A673 (cell line): ENCODE results near the gene CNTN1. TPM values are rescaled to one million over a fixed set of nuclear protein-coding genes. Genes with fewer than 3 reads are reported as not detected.

Experiments used
- BruUV-seq: library from RNA; stranded (reverse); fragments of 400-500 nt; replicated peaks from 2 replicates; lab custom pipeline; 2021; lab: Mats Ljungman, UMichigan
- CTCF ChIA-PET: fragments of 300-600 bp; sonication (Branson Sonifier 250); formaldehyde crosslinking; loops from one replicate; lab custom pipeline; 2022; ENCODE audit warnings: antibody characterized with exemption; lab: Charles Lee
- POLR2A ChIA-PET: fragments of 300-600 bp; sonication (Branson Sonifier 250); formaldehyde crosslinking; loops from one replicate; lab custom pipeline; 2022; ENCODE audit warnings: antibody characterized with exemption; ENCODE audit not compliant: low non-redundant PET; lab: Charles Lee
- DNase-seq: peaks from one replicate; pipeline ENCODE4 v3.0.0-alpha.2; 2015; ENCODE audit warnings: low spot score
- H3K27ac ChIP-seq: fragments of 200-600 bp; sonication (generic); 2 replicates; pipeline ENCODE4 v1.5.1; 2016; ENCODE audit warnings: mixed run types, low read depth, mild to moderate bottlenecking, mixed read lengths, antibody characterized with exemption, low read length; ENCODE audit not compliant: poor library complexity, severe bottlenecking
- H3K27me3 ChIP-seq: fragments of 200-600 bp; sonication (generic); replicated peaks from 2 replicates; pipeline ENCODE4 v1.6.1; 2017; ENCODE audit warnings: mixed run types, low read depth, mild to moderate bottlenecking, mixed read lengths, antibody characterized with exemption, low read length; ENCODE audit not compliant: insufficient read depth, poor library complexity
- H3K36me3 ChIP-seq: fragments of 200-600 bp; sonication (generic); 2 replicates; pipeline ENCODE4 v1.6.1; 2016; ENCODE audit warnings: mixed run types, mild to moderate bottlenecking, mixed read lengths, antibody characterized with exemption, low read length; ENCODE audit not compliant: insufficient read depth, poor library complexity, severe bottlenecking
- H3K4me1 ChIP-seq: fragments of 200-600 bp; sonication (generic); 2 replicates; pipeline ENCODE4 v1.6.1; 2017; ENCODE audit warnings: mixed run types, mild to moderate bottlenecking, mixed read lengths, antibody characterized with exemption, low read length; ENCODE audit not compliant: insufficient read depth, poor library complexity, severe bottlenecking
- H3K4me3 ChIP-seq: fragments of 200-600 bp; sonication (generic); 2 replicates; pipeline ENCODE4 v1.5.1; 2016; ENCODE audit warnings: low read depth, mixed run types, mild to moderate bottlenecking, mixed read lengths, low read length; ENCODE audit not compliant: poor library complexity, severe bottlenecking
- H3K9me3 ChIP-seq: fragments of 200-600 bp; sonication (generic); 2 replicates; pipeline ENCODE4 v1.6.1; 2016; ENCODE audit warnings: mixed run types, low read depth, mild to moderate bottlenecking, mixed read lengths, antibody characterized with exemption, low read length; ENCODE audit not compliant: poor library complexity, severe bottlenecking
- CTCF ChIP-seq: fragments of 300-800, 200-600 bp; sonication (generic); conservative IDR thresholded peaks from 2 replicates; pipeline ENCODE4 v1.5.1; 2017; ENCODE audit warnings: low read depth, mild to moderate bottlenecking, antibody characterized with exemption, low read length, moderate library complexity, mixed read lengths
- EZH2 ChIP-seq: fragments of 200-600 bp; sonication (generic); IDR thresholded peaks from 2 replicates; pipeline ENCODE4 v1.6.1; 2017; ENCODE audit warnings: borderline replicate concordance, low read depth, mild to moderate bottlenecking, mixed read lengths, antibody characterized with exemption, low read length; ENCODE audit not compliant: poor library complexity, severe bottlenecking
- intact Hi-C: fragments of 100-400 bp; cut with micrococcal nuclease; formaldehyde crosslinking; loops from one replicate; pipeline ENCODE4 v1.10.0; 2022; ENCODE audit not compliant: unreplicated experiment
- total RNA-seq: library from RNA; stranded (reverse); gene quantifications from 2 replicates; pipeline ENCODE4 v1.2.3, GENCODE V29; 2021

CNTN1 gene
- total RNA-seq, 1 experiment from 2014 or later: 0.90 TPM

- no peaks in the 10 kb centered on the region for H3K4me1 ChIP-seq
- ChIA-PET CTCF (no interaction called here), POLR2A (no interaction called here)
- no peaks in the 10 kb centered on the region for H3K9me3 ChIP-seq
- TF ChIP-seq CTCF (no peak), EZH2 (no peak)
- no peak overlapping the region for H3K27ac ChIP-seq
- no peaks in the 10 kb centered on the region for H3K27me3 ChIP-seq
- intact Hi-C loops: no loop called here
- H3K36me3 ChIP-seq: no peaks in the 10 kb centered on the region
- no peak for DNase-seq
- H3K4me3 ChIP-seq: no peak overlapping the region
- no TSS peak for BruUV-seq
Observed at GRCh38 chr12:40644708-40645107, 47.5 kb upstream of the CNTN1 start.

GRCh38 chr12:40645361-40645760, 46.9 kb upstream of the CNTN1 start:
- BruUV-seq: no TSS peak
- Histone ChIP-seq H3K9me3 (no peaks in the 10 kb centered on the region), H3K4me3 (no peak overlapping the region), H3K27ac (no peak overlapping the region), H3K27me3 (no peaks in the 10 kb centered on the region), H3K36me3 (no peaks in the 10 kb centered on the region), H3K4me1 (no peaks in the 10 kb centered on the region)
- TF ChIP-seq CTCF (no peak), EZH2 (no peak)
- CTCF ChIA-PET: no interaction called here
- POLR2A ChIA-PET: no interaction called here
- DNase-seq: no peak
- intact Hi-C loops: no loop called here

GRCh38 chr12:40646456-40646855, 45.8 kb upstream of the CNTN1 start:
- TF ChIP-seq CTCF (no peak), EZH2 (no peak)
- H3K27ac ChIP-seq: no peak overlapping the region
- no peaks in the 10 kb centered on the region for H3K4me1 ChIP-seq
- no peaks in the 10 kb centered on the region for H3K36me3 ChIP-seq
- ChIA-PET POLR2A (no interaction called here), CTCF (no interaction called here)
- H3K4me3 ChIP-seq: no peak overlapping the region
- DNase-seq: no peak
- no TSS peak for BruUV-seq
- no peaks in the 10 kb centered on the region for H3K27me3 ChIP-seq
- intact Hi-C loops: no loop called here
- no peaks in the 10 kb centered on the region for H3K9me3 ChIP-seq
